Measurements from ENCODE around the gene LMTK3. TPM values are rescaled to one million over a fixed set of nuclear protein-coding genes. Genes with fewer than 3 reads are reported as not detected.

The LMTK3 gene
- total and polyA plus RNA-seq, 2 of the 13 experiments (the other 11 are each of a cell fraction or from before 2014, with no cell fraction given), result 0.18 to 0.29 TPM

- TF ChIP-seq NR2F1 (CRISPR knock-in tag; IDR thresholded peaks at IDR 0.05) (peak; percentile 30 to 82; a peak in 3 of 4 replicates), PITX1 (CRISPR knock-in tag; IDR thresholded peaks at IDR 0.05) (0 out of 2 replicates have a peak, but pooled peaks have one; percentile 6), RARA (CRISPR knock-in tag; IDR thresholded peaks at IDR 0.05) (peak; percentile 46; the same call in 1 of the 2 replicates), ZKSCAN5 (CRISPR knock-in tag; IDR thresholded peaks at IDR 0.05) (peak; percentile 95), NR2C2 (CRISPR knock-in tag; IDR thresholded peaks at IDR 0.05; ENCODE audit: borderline replicate concordance) (peak; percentile 88), MYPOP (CRISPR knock-in tag; IDR thresholded peaks at IDR 0.05) (peak; percentile 50; the same call in 1 of the 2 replicates), ZSCAN25 (CRISPR knock-in tag; IDR thresholded peaks at IDR 0.05) (peak; percentile 72; the same call in 1 of the 2 replicates), MAZ (IDR thresholded peaks at IDR 0.05; ENCODE audit: borderline replicate concordance, low read depth, low read length) (peak; percentile 50; the same call in 1 of the 2 replicates), MAZ (CRISPR knock-in tag; IDR thresholded peaks at IDR 0.05; ENCODE audit: low read depth) (no peak), TEAD3 (CRISPR knock-in tag; optimal IDR thresholded peaks at IDR 0.05; ENCODE audit: borderline replicate concordance) (peak; percentile 26), HOXA3 (CRISPR knock-in tag; IDR thresholded peaks at IDR 0.05) (peak; percentile 17; the same call in 1 of the 2 replicates), YEATS2 (CRISPR knock-in tag; IDR thresholded peaks at IDR 0.05; ENCODE audit: borderline replicate concordance) (peak; percentile 31; the same call in 1 of the 2 replicates), KDM2A (CRISPR knock-in tag; IDR thresholded peaks at IDR 0.05; ENCODE audit: borderline replicate concordance, low read depth) (peak; percentile 33; the same call in 1 of the 2 replicates), ARNTL (CRISPR knock-in tag; IDR thresholded peaks at IDR 0.05) (0 out of 2 replicates have a peak, but pooled peaks have one; percentile 24), RAD51 (IDR thresholded peaks at IDR 0.05; ENCODE audit: borderline replicate concordance) (peak; percentile 98), POLR2A (IDR thresholded peaks at IDR 0.05; ENCODE audit: insufficient read depth in 1 of 2, low read depth in 2 of 2, low read length in 2 of 2) (peak in 1 of 2 experiments; percentile 55; a peak in 1 of 4 replicates), FOXP4 (CRISPR knock-in tag; IDR thresholded peaks at IDR 0.05) (no peak), ZNF574 (CRISPR knock-in tag; IDR thresholded peaks at IDR 0.05) (peak; percentile 40), ZBTB38 (CRISPR knock-in tag; IDR thresholded peaks at IDR 0.05) (0 out of 2 replicates have a peak, but pooled peaks have one; percentile 5), TAF1 (CRISPR knock-in tag; IDR thresholded peaks at IDR 0.05) (peak; percentile 38; the same call in 1 of the 2 replicates), TBX2 (CRISPR knock-in tag; IDR thresholded peaks at IDR 0.05; ENCODE audit: borderline replicate concordance) (peak; percentile 23; the same call in 1 of the 2 replicates), TRIM22 (IDR thresholded peaks at IDR 0.05) (peak; percentile 80; the same call in 1 of the 2 replicates)
These were observed 9.9 kb downstream of the LMTK3 start (continued) for GRCh38 chr19:48501494-48502349.

Data from HepG2 (cell line).